Keratinocyte (primary cell): ENCODE data around the gene TAF1B. TPM values are rescaled to one million over a fixed set of nuclear protein-coding genes. Genes with fewer than 3 reads are reported as not detected.

Experiments
- DNase-seq: peaks from one replicate; pipeline ENCODE4 v3.0.0-alpha.2; 2011; ENCODE audit warnings: low read depth, missing footprints, low spot score
- FAIRE-seq: peaks from 2 replicates; lab custom pipeline; 2011; peaks lifted over from hg19 to GRCh38; lab: Jason Lieb, UNC
- H2AFZ ChIP-seq: 2 replicates; pipeline ENCODE4 v1.6.0; 2012; ENCODE audit warnings: low read length, control low read depth, inconsistent platforms; ENCODE audit not compliant: control insufficient read depth
- H3K27ac ChIP-seq: 2 replicates; pipeline ENCODE4 v1.5.1; 2011; ENCODE audit warnings: low read length; ENCODE audit not compliant: control insufficient read depth, insufficient read depth
- H3K27me3 ChIP-seq: 3 replicates; pipeline ENCODE4 v1.6.0; 2011; ENCODE audit warnings: low read length; ENCODE audit not compliant: control insufficient read depth, insufficient read depth; ENCODE audit errors: extremely low read depth
- H3K36me3 ChIP-seq, 2 experiments: 2 replicates in 1 of 2; 3 replicates in 1 of 2; pipeline ENCODE4 v1.5.1; 2011; ENCODE audit warnings: low read length in 2 of 2, mild to moderate bottlenecking in 1 of 2; ENCODE audit not compliant: control insufficient read depth in 2 of 2, insufficient read depth in 2 of 2; ENCODE audit errors: extremely low read depth in 1 of 2
- H3K4me1 ChIP-seq: 3 replicates; pipeline ENCODE4 v1.5.1; 2011; ENCODE audit warnings: low read length; ENCODE audit not compliant: control insufficient read depth, insufficient read depth; ENCODE audit errors: extremely low read depth
- H3K4me2 ChIP-seq: 3 replicates; pipeline ENCODE4 v1.6.0; 2011; ENCODE audit warnings: low read depth, low read length; ENCODE audit not compliant: control insufficient read depth, insufficient read depth; ENCODE audit errors: extremely low read depth
- H3K4me3 ChIP-seq, 3 experiments: fragments of 200-600 bp in 1 of 3; sonication (generic) in 1 of 3; 2 replicates in 2 of 3; 3 replicates in 1 of 3; pipeline ENCODE4 v1.5.1; 2011 to 2016; ENCODE audit warnings: low read length in 3 of 3, mild to moderate bottlenecking in 3 of 3, control low read depth in 2 of 3, inconsistent platforms in 1 of 3, low read depth in 1 of 3, mixed read lengths in 1 of 3, mixed run types in 1 of 3, moderate library complexity in 1 of 3; ENCODE audit not compliant: control insufficient read depth in 2 of 3, insufficient read depth in 2 of 3; ENCODE audit errors: extremely low read depth in 1 of 3
- H3K79me2 ChIP-seq: 2 replicates; pipeline ENCODE4 v1.6.0; 2012; ENCODE audit warnings: low read length; ENCODE audit not compliant: control insufficient read depth, insufficient read depth
- H3K9ac ChIP-seq: 3 replicates; pipeline ENCODE4 v1.6.0; 2011; ENCODE audit warnings: low read length; ENCODE audit not compliant: control insufficient read depth, insufficient read depth; ENCODE audit errors: extremely low read depth
- H3K9me1 ChIP-seq: 3 replicates; pipeline ENCODE4 v1.6.0; 2011; ENCODE audit warnings: low read length; ENCODE audit not compliant: control insufficient read depth, insufficient read depth; ENCODE audit errors: extremely low read depth
- H3K9me3 ChIP-seq: 2 replicates; pipeline ENCODE4 v1.5.1; 2012; ENCODE audit warnings: low read depth, low read length; ENCODE audit not compliant: control insufficient read depth
- H4K20me1 ChIP-seq: 3 replicates; pipeline ENCODE4 v1.6.0; 2011; ENCODE audit warnings: low read length; ENCODE audit not compliant: control insufficient read depth, insufficient read depth; ENCODE audit errors: extremely low read depth
- CTCF ChIP-seq, 3 experiments: IDR thresholded peaks in 1 of 3; conservative IDR thresholded peaks in 1 of 3; optimal IDR thresholded peaks in 1 of 3; 2 replicates in 2 of 3; 3 replicates in 1 of 3; pipeline versions ENCODE3 to v1.5.1; 2011; ENCODE audit warnings: low read length in 3 of 3, mild to moderate bottlenecking in 3 of 3, moderate library complexity in 2 of 3, control low read depth in 1 of 3, inconsistent platforms in 1 of 3; ENCODE audit not compliant: insufficient read depth in 2 of 3; ENCODE audit errors: extremely low read depth in 1 of 3
- EZH2 ChIP-seq: IDR thresholded peaks from one replicate; pipeline ENCODE4 v1.6.1; 2012; ENCODE audit warnings: inconsistent platforms, mild to moderate bottlenecking, low read length, moderate library complexity
- dilution Hi-C: fragments of 300-500 bp; cut with MboI; formaldehyde crosslinking; loops from one replicate; pipeline ENCODE4 v1.7.0; 2020; ENCODE audit warnings: low sequenced_read_pairs; ENCODE audit not compliant: extremely low pct_ligation_motif_present
- polyA plus RNA-seq, 5 experiments: library from polyadenylated mRNA; depleted of rRNA in 3 of 5; stranded (reverse) in 3 of 5; stranded (forward) in 1 of 5; unstranded in 1 of 5; fragments of >200 nt; gene quantifications; 1 replicate in 1 of 5; 2 replicates in 3 of 5; 3 replicates in 1 of 5; pipeline versions ENCODE4 v1.2.1 to v1.2.3, GENCODE V29; 2011 to 2012; ENCODE audit warnings: missing spikeins in 2 of 5, low read depth in 1 of 5, low replicate concordance in 1 of 5

The TAF1B gene
- polyA plus RNA-seq, 1 donor (not counting 4 experiments of a cell fraction or from before 2014, with no cell fraction given), result 16.5 TPM

GRCh38 chr2:9941996-9942390, 98.7 kb downstream of the TAF1B start:
- Histone ChIP-seq H3K4me1 (peaks cover 16% of the 10 kb centered on the region), H3K36me3 (no peaks in the 10 kb centered on the region), H3K27me3 (peaks cover 11% of the 10 kb centered on the region), H3K9me1 (no peaks in the 10 kb centered on the region), H2AFZ (no peak overlapping the region), H3K4me2 (no peak overlapping the region), H3K27ac (no peak overlapping the region), H4K20me1 (no peaks in the 10 kb centered on the region), H3K9me3 (no peaks in the 10 kb centered on the region), H3K9ac (no peak overlapping the region), H3K79me2 (no peaks in the 10 kb centered on the region), H3K4me3 (no peak overlapping the region)
- dilution Hi-C loops, result no loop called here
- FAIRE-seq (no peak), DNase-seq (no peak)
- TF ChIP-seq EZH2 (no peak), CTCF (optimal IDR thresholded peaks at IDR 0.05 in 1 of 3, IDR thresholded peaks at IDR 0.05 in 1 of 3, conservative IDR thresholded peaks at IDR 0.05 in 1 of 3; ENCODE audit: extremely low read depth in 1 of 3, insufficient read depth in 2 of 3, low read length in 3 of 3) (no peak)

GRCh38 chr2:9944330-9944758, 101.1 kb downstream of the TAF1B start:
- Histone ChIP-seq H3K4me1 (peaks cover 16% of the 10 kb centered on the region), H3K9ac (no peak overlapping the region), H2AFZ (no peak overlapping the region), H3K27me3 (peaks cover 11% of the 10 kb centered on the region), H3K36me3 (no peaks in the 10 kb centered on the region), H3K9me3 (no peaks in the 10 kb centered on the region), H3K4me3 (no peak overlapping the region), H3K79me2 (no peaks in the 10 kb centered on the region), H3K9me1 (no peaks in the 10 kb centered on the region), H3K4me2 (no peak overlapping the region), H3K27ac (no peak overlapping the region), H4K20me1 (no peaks in the 10 kb centered on the region)
- no peak for FAIRE-seq
- TF ChIP-seq EZH2 (no peak), CTCF (optimal IDR thresholded peaks at IDR 0.05 in 1 of 3, IDR thresholded peaks at IDR 0.05 in 1 of 3, conservative IDR thresholded peaks at IDR 0.05 in 1 of 3; ENCODE audit: extremely low read depth in 1 of 3, insufficient read depth in 2 of 3, low read length in 3 of 3) (no peak)
- no peak for DNase-seq
- dilution Hi-C loops, result no loop called here
